Eye (tissue), 1 donor: Measurements from ENCODE around the gene ITGA2B.
A peak's percentile ranks its signal among the peaks of the same experiment; 100 is the strongest.
"Not testable (repeated sequence)": the region's sequence is repeated elsewhere in the genome, so short reads cannot be mapped to it uniquely, and the experiment has no call there.

ENCODE experiments used
- DNase-seq: peaks from one replicate; pipeline ENCODE4 v3.0.0-alpha.2; 2015

ITGA2B gene

DNA sequence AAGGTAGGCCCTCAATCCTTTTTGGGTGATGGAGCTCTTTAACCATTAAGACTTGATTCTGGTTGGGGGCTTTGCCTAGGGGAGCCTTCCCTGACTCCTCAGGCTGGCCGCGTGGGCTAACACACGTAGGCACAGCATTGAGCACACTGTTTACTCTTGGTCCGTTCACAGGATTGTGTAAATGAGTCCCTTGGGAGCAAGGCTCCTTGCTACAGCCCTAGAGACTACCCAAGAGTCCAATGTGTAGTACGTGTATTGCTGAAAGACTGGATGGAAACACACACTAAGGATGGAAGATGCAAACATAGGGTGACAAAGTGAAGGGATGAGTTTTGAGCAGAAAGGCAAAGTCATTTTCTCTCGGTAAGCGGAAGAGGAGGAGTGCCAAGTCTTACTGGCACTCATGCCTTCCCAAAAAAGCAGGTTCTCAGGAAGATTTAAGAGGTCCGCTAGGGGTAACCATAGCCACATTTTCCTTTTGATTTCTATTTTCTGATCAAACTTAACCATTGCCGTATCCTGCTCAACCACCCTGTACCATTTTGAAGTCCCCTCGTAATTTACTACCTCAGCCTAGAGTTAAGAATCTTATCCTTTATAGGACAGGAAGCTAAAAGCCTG lies 911 bp upstream of the ITGA2B start:
- DNase-seq = no peak

DNA sequence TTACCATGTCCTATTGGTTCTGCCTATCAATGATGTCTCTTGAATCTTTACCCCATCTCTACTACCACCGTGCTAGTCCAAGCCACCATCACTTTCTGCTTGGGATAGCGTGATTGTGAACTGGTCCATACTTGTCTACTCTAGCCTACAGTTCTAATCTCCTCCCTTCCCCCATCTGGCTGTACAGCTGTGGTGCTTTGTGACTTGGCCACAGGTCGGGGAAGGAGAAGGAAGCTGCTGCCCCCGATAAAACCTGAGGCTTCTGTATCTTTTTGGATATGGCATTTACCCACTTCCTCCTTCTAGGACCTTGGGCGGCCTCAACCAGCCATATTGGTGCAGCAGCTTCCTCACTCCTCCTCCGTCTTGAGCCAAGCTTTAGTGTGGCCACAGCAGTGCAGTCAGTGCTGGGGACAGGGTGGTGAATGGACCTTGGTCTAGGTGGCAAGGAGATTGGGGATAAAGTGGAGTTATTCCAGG lies 314 bp upstream of the ITGA2B start:
- DNase-seq = no peak

DNA sequence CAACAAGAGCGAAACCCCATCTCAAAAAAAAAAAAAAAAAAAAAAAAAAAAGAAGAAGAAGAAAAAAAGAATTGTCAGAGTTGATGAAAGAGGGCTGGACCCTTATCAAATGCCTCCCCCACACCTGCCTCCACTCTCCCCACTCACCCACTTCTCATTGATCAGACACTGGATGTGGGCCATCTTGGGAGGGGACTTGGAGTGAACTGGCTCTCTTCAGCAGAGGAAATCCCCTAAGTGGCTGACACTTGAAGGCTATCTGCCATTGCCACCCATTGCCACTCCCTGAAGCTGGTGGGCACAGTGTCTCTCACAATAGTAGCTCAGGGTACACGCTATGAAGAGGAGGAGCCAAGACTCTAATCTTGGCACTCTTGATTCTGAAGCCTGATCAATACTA lies 1.6 kb downstream of the ITGA2B start:
- DNase-seq = no peak

DNA sequence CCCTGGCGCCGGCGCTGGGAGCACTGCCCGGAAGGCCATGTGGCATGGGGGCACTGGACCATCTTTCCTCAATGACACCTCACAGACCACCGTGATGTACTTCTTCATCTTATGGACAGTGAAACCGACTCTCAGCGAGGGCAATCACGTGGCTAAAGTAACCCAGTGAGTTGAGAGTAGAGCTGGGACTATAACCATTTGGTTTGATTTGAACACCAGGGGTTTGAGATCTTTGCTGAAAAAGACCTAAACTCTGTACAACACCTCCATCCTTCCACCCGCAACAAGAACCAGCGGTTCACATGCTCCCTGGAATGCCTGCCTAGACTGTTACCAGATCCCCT lies 3.3 kb downstream of the ITGA2B start:
- peak; percentile 30 for DNase-seq

DNA sequence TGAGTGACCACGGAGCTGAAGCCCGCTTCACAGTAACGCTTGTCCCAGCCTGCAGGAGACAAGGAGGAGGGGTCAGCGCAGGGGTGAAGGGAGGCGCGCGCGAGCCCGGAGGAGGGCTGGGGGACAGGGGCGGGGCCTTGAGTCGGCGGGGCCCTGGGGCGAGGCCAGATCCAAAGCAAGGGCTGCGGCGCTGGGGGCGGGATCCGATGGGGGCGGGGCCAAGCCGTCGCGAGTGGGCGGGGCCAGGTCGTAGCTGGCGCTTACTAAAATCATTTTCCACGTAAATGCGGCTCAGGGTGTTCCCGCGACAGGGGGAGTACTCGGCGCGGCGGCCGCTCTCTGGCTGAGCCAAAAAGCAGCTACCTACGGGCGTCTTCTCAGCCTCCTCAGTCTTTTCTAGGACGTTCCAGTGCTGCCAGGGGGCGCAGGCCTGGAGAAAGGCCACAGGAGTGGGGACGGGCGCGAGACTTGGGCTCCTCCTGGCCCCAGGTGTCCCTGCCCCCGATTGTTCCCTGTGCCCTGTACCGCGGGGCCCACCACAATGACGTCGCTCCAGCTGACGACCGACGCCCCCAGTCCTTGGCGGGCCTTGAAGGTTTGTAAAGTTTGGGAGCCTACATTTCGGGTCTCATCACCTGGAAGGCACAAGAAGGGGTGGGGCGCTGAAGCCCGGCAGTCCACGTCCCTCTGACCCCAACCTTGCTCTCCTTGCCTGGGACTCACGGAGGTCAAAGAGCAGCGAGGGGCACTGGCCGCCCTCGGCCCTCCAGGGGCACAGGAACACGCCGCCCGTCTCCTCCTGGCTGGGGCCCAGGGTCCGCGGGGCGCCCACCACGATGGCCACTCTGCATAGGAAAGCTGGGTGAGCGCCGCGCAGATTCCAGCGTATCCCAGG lies 3.9 kb downstream of the ITGA2B start:
- peak; percentile 95 for DNase-seq

DNA sequence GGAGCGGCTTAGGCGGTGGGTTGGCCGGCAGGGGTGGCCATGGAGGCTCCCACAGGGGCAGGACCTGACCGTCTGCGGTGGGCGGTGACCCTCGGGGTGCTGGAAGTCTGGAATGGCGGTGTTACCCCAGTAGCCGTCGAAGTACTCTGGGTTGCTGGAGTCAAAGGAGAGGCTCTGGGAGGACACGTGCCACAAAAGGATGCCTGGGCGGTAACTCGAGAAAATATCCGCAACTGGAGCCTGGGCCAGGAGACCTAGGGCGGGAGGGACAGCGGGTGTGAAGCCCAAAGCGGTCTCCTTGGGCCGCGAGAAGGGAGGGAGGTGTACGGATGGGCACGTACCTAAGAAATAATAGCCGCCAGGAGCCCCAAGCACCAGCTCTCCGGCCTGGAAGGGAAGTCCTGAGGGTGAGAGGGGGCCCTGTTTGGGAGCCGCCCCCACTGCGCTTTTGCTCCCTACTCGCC lies 4.6 kb downstream of the ITGA2B start:
- no peak for DNase-seq

DNA sequence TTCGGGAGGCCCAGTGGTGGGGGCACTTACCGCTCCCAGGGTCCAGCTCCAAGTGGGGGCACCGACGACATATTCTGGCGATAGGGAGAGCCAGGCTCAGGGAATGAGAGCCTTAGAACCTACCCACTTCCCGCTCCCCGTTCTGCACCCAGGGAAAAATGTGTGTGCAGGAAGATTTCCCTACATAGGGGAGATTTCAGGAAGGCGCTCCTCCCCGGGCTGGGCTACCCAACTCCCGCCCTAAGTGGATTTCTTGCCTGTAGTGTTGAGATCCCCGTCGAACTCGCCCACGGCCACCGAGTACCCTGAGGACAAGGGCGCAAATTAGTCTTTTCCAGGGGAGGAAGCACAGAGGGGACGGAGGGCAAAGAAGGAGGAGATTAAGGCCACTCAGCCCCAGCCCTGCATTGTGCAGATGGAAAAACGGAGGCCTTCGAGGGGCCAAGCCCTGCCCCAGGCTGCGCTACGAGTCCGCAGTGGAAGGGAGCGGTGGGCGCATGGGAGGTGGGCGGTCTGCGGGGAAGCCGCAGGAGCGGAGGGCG lies 5.1 kb downstream of the ITGA2B start:
- no peak for DNase-seq

DNA sequence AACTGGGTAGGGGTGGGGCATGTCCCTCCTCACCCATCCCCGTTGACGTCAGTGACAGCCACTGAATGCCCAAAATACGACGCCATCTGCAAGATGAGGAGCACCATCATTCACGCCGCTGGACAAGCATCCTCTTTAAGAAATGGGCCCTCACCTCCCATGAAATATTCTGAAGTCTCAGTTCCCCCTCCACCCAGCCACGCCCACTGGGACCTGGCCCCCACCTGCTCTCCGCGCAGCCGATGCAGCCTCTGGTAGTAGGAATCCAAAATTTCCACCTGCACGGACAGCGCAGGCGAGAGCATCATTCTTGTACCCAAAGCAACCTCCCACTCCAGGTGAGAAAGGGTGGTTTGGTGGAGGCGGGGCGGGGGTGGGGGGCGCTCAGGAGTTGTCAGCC lies 5.6 kb downstream of the ITGA2B start:
- DNase-seq = no peak

DNA sequence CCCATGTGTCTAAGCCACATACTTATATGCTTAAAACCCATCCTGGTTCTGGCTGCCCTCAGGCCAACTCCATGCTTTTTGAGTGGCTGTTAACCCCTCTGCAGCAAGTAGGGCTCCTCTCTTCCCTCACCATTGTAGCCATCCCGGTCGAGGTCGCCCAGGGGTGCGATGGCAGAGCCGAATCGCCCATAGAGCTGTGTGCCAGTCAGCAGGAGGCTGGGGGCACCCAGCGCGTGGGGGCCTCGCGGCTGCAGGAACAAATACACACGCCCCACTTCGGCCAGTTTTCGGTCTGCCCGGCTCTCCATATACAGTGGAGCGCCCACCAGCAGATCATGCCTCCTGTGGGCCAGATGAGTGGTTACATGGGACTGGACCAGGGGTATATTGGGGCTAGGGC lies 6.1 kb downstream of the ITGA2B start:
- DNase-seq = no peak

DNA sequence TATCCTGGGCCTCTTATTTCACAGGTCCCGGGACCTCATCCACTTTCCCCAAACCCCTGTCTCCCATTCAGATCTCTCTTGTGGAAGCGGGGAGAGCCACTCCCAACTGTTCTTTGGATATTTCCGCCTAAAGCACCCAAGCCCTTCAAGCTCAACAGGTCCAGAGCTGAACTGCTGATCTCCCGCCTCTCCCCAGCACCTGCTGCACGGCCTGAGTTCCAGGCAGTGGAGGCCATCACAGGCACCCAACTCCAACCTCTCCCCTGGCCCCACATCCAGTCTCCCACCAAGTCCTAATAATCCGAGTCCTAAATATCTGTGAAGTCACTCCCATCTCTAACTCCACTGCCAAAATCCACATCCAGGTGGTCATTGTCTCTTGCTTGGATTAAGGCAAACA lies 6.5 kb downstream of the ITGA2B start:
- no peak for DNase-seq

DNA sequence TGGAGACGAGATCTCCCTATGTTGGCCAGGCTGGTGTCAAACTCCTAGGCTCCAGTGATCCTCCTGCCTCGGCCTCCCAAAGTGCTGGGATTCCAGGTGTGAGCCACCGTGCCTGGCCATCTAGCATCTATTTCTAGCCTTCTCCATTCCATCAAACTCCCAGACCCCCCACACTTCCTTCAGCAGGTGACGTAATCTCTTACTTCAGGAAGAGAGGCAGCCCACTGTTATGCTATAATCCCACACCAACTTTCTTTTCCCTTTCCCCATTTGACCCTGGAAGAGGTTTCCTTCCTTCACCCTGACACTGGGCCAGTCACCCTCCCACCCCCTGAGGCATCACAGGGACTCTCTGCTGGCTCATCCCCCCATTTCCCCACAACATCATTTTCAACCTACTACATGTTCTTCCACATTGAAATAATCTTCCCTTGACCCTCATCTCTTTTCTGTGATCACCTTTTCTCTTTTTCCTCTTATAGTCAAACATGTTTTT lies 7.6 kb downstream of the ITGA2B start:
- DNase-seq = no peak

DNA sequence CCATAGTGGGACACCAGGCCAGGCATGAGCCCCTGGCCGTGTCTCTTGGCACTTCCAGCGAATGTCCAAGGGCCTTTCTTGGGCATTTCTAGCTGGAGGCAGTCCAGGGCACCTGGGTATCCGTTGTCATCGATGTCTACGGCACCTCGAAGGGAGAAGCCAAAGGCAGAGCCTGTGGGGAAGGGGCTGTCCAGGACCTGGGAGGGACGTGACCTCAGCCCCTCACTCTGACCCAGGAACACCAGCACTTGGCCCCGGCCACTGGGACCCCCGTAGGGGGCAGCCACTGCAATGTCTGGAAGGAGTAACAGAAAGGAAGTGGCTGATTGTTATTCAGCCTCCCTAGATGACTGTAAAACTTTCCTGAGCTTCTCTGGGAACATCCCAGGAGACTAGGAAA lies 8.7 kb downstream of the ITGA2B start:
- DNase-seq = no peak

DNA sequence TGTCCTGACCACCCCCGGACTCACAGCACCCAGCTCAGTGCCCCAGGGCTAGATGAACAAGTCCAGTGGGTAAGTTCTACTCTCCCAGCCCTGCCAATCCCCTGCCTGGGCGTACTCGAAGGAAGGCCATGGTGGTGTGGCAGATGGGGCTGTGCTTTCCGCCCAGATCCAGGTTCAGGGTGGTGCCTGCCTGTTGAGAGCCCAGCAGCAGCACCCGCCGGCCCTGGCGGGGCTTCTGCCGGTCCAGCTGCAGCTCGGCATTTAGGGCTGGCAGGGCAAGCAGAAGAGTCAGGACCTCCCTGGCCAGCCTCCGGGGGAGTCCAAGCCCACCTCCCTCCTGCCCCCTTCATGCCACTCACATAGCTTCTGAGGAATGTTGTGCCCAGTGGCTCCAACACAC lies 9.6 kb downstream of the ITGA2B start:
- DNase-seq = no peak

DNA sequence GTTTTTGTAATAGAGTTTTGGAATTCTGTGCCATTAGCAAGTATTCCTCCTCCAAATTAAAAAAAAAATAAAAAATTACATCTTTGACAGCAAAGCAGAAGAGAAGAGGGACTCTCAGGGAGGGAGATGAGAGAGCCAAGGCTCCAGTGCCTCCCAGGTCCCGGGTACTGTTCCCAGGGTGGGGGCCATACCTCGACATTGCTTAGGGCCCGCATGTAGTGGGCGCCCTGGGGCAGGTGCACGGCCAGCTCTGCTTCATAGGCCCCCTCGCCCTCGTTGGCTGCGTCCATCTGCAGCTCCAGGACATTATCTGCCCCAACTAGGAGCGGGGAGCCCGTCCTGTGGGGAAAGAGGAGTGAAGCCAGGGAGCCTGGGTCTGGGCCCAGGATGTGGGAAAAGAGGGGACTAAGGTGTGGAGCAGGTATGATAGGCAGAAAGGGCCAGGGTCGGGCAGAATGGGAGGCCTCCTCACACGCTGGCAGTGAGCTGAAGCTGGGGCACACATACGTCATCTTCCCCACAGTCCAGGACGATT lies 11.2 kb downstream of the ITGA2B start:
- DNase-seq = no peak

DNA sequence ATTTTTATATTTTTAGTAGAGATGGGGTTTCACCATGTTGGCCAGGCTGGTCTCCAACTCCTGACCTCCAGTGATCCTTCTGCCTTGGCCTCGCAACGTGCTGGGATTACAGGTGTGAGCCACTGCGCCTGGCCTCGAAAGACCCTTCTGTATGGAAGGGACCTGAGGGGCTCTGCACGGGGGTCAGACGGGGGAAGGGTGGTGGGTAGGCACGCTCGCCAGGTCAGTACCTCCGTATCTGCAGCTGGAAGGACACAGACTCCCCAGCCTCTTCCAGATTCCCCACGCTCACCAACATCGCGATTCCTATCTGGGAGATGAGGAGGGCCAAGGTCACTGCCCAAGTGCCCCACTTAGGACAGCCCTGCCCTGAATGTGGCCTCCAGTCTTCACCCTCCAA lies 12.7 kb downstream of the ITGA2B start:
- no peak for DNase-seq

DNA sequence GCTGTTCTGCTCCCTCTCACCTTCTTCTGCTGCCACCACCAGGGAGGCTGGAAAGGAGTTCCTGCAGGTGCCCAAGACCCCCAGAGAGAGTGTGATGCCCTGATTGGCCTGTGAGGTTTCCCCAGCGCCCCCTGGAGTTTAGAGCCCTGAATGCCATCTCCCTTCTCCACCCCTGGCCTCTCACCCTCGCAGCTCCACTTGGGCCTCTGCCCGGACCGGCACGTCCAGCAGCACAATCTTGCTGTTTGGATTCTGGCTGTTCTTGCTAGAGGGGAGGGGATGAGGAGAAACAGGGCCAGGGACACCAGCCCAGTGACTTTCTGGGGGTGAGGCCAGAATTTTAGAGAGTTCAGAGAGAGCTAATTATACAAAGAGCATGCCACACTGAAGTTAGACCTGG lies 13.3 kb downstream of the ITGA2B start:
- DNase-seq = peak; percentile 71

DNA sequence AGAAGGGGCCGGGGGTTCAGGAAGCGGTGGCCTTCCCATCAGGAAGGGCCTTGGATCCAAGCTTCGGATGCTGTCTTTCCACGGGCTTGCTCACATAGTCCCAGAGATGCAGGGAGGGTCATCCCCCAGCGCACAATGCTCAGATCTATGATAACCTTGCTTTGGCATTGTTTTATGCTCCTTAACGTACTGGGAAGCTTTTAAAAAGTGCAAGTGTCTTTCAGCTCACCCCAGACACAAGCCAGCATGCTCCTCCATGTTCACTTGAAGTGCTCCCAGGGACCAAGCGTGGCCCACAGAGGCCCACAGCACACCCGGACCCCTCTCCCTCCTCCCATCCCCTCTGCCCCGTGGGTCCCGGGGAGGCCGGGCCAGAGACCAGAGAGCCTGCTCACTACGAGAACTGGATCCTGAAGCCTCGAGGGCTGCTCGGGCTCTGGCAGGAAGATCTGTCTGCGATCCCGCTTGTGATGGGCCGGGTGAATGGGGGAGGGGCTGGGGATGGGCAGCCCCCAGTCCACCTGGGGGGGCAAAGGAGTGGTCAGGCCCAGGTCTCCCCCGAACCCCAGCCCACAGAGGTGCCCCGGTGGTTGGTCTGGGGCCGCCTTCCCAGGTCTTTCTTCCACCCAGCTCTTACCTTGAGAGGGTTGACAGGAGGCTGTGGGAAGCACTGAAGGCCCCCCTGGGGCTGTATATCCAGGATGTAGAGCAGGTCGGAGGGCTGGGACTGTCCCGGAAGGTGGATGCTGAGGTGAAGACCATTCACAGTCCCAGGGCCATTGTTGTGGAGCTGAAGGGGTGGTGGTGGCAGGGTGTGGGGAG lies 14.0 kb downstream of the ITGA2B start:
- no peak for DNase-seq

DNA sequence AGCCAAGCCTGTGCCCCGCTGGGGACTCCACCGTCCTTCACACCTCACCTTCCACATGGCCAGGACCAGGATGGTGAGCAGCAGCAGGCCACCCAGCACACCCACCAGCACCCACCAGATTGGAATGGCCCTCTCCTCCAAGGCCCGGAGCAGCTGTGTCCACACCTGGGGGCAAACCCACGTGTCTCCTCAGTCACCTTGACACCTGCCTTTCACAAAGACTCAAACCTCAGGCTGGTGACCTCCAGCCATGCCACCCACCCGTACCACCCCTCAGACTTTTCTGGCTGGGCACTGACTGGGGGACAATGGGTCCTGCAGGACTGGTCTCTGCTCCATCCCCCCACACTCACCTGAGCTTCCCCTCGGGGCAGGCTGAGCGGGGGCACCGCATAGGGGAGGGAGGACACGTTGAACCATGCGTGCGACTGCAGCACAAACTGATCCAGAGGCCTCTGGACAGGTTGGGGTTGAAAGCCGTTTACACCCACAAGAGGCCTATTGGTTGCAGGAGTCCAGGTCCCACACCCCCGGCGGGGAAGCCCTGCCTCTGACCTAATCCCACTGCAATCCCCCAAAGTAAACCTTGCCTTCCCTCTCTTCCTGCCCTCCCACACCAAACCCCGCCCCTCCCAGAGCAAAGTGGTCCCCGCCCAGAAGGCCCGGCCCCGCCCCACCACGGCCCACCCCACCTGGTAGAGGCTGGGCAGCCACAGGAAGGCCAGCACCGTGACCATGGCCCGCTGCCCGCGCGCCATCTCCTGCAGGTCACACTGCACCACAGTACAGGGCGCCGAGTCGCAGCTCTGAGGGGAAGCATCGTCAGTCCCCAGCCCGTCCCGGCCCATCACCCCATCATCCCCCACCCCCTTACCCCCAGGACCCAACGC lies 14.9 kb downstream of the ITGA2B start:
- no peak for DNase-seq

DNA sequence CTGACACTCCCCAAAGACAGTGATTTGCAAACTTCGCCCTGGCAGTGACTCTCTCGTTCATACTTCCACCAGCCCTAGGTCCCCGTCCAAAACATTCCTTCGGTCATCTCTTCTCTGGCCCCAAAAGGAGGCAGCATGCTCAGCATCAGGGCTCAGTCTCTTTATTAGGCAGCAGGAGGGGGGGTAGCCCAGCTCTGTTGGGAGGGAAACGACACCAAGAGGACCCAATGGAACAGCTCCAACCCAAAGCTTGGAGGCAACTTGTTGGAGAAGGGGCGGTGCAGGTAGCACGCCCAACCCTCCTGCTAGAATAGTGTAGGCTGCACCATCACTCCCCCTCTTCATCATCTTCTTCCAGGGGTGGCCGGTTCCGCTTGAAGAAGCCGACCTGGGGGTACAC lies 17.4 kb downstream of the ITGA2B start:
- DNase-seq = no peak

DNA sequence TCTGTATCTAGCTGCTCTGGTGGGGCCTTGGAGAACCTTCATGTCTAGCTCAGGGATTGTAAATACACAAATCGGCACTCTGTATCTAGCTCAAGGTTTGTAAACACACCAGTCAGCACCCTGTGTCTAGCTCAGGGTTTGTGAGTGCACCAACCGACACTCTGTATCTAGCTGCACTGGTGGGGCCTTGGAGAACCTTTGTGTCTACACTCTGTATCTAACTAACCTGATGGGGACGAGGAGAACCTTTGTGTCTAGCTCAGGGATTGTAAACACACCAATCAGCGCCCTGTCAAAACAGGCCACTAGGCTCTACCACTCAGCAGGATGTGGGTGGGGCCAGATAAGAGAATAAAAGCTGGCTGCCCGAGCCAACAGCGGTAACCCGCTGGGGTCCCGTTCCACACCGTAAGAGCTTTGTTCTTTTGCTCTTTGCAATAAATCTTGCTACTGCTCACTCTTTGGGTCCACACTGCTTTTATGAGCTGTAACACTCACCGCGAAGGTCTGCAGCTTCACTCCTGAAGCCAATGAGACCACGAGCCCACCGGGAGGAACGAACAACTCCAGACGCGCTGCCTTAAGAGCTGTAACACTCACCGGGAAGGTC lies 19.9 kb downstream of the ITGA2B start:
- not testable (repeated sequence) for DNase-seq
